ENCODE measurements around the gene SNN.

The SNN gene

GRCh38 chr16:11667824-11668622 lies at the start of gene SNN:
Gene SNN (plus strand): TSS chr16:11668455. CDS start chr16:11676060, 7,605 bp downstream.
- DNase-seq, result peak; percentile 45 to 86 (median 68)

GRCh38 chr16:11619327-11619851 lies 48.9 kb upstream of the SNN start:
- DNase-seq, result no peak

GRCh38 chr16:11620243-11621003 lies 47.8 kb upstream of the SNN start:
- DNase-seq, result no peak

- DNase-seq, result no peak
Measured at GRCh38 chr16:11621539-11621919, 46.7 kb upstream of the SNN start.

GRCh38 chr16:11621920-11622651 lies 46.2 kb upstream of the SNN start:
- peak in 2 of 4 experiments; percentile 36 to 56 for DNase-seq

- DNase-seq, result no peak
Measured at GRCh38 chr16:11624205-11624604, 44.0 kb upstream of the SNN start.

GRCh38 chr16:11624636-11625607 lies 43.3 kb upstream of the SNN start:
- DNase-seq, result no peak

- no peak for DNase-seq
Measured at GRCh38 chr16:11625769-11626168, 42.5 kb upstream of the SNN start.

GRCh38 chr16:11626657-11627291 lies 41.5 kb upstream of the SNN start:
- DNase-seq, result no peak

GRCh38 chr16:11627292-11627663 lies 41.0 kb upstream of the SNN start:
- DNase-seq, result no peak

- no peak for DNase-seq
Measured at GRCh38 chr16:11627822-11628457, 40.3 kb upstream of the SNN start.

GRCh38 chr16:11629071-11630030 lies 38.9 kb upstream of the SNN start:
- no peak for DNase-seq

- DNase-seq, result no peak
Measured at GRCh38 chr16:11630046-11630767, 38.0 kb upstream of the SNN start.

- no peak for DNase-seq
Measured at GRCh38 chr16:11630768-11631056, 37.5 kb upstream of the SNN start.

- no peak for DNase-seq
Measured at GRCh38 chr16:11631214-11631613, 37.0 kb upstream of the SNN start.

- DNase-seq, result no peak
Measured at GRCh38 chr16:11632455-11632939, 35.8 kb upstream of the SNN start.

GRCh38 chr16:11633113-11633512 lies 35.1 kb upstream of the SNN start:
- no peak for DNase-seq

GRCh38 chr16:11634312-11634711 lies 33.9 kb upstream of the SNN start:
- DNase-seq, result no peak

GRCh38 chr16:11635113-11635652 lies 33.1 kb upstream of the SNN start:
- no peak for DNase-seq
